Left kidney (tissue), 8 donors: Measurements from ENCODE around the gene ACVR1C. TPM values are rescaled to one million over a fixed set of nuclear protein-coding genes. Genes with fewer than 3 reads are reported as not detected.
A peak's percentile ranks its signal among the peaks of the same experiment; 100 is the strongest.

ENCODE experiments used
- DNase-seq: peaks from one replicate; pipeline ENCODE4 v3.0.0-alpha.2; 2013
- long read RNA-seq, 8 donors: transcript quantifications; one replicate each; lab custom pipeline, GENCODE V29; 2026
- polyA plus RNA-seq: library from polyadenylated mRNA; unstranded; fragments of 120-200 nt; gene quantifications from one replicate; pipeline ENCODE4 v1.2.1, GENCODE V29; 2013; ENCODE audit not compliant: insufficient read length

ACVR1C gene
- polyA plus RNA-seq: 0.23 TPM
- long read RNA-seq, donor 1: 0 reads
- long read RNA-seq, donor 2: 0 reads
- long read RNA-seq, donor 3: 0 reads
- long read RNA-seq, donor 4: 0 reads
- long read RNA-seq, donor 5: 0 reads
- long read RNA-seq, donor 6, full-length matches to known transcripts: 1 of 1 reads
- long read RNA-seq, donor 6, partial matches to known transcripts: 0 of 1 reads
- long read RNA-seq, donor 6, other reads (novel, unspliced or antisense): 0 of 1 reads
- long read RNA-seq, donor 7: 0 reads
- long read RNA-seq, donor 8: 0 reads

DNA sequence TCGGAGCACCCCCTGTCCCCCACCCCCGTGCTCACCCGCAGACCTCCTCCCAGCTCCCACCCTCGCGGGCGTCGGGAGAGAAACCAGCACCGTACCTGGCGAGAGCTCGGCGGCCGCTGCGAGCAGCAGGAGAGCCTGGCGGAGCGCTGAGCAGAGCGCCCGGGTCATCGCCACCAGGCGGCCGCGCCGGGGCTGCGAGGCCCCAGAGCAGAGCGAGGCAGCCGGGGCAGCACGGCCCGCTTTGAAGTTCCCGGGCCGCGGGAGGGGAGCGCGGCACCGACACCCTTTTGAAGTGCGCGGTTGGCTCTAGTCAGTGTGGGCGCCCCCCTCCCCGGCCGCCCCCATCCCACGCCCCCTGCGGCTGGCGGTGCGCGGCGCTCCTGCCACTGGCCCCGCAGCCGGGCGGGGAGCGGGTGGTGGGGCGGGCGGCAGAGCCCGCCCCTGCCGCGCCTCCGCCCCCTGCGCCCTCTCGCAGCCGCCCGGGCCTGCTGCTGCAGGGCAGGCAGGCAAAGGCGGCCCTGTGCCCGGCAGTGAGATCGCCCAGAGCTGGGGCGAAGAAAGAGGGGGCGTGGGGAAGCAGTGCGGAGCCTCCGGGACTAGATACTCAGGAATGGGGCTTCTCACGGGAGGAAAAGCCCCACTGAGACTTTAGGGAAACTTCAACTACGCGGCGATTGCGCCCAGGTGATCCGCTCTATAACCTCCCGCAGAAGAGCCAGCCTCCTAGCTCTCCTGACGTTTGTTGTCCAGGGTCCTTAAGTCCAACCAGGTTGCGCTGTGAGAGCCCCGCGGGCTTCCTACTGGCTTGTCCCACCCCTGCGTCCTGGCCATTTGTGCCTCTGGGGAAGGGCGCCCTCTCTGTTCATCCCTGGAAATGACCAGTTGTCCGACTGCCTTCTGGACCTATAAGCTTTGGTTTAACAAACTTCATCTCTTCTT, at the start of gene ACVR1C:
ACVR1C (minus strand) TSS at position 388 of the 939 bp plus-strand sequence; CDS start at position 168, 220 bp downstream.
- peak; percentile 65 for DNase-seq

DNA sequence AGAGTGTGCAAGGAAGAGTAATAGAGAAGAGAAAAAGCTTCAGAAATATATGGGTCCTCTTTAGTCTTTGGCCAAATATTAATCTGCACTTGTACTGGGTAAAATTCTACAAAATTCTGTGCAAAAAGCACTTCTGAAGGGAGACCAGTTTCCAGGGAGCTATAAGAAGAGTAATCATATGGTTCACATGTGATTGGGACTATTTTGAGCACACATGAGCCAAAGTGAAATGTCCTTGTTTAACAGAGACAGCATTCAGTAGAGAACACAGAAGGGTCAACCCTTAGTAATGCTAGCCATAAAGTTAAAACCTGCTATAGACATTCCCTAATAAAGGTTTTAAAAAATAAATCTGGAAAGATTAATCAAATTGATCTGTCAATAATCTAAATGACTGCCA, 49.3 kb upstream of the ACVR1C start:
- no peak for DNase-seq

DNA sequence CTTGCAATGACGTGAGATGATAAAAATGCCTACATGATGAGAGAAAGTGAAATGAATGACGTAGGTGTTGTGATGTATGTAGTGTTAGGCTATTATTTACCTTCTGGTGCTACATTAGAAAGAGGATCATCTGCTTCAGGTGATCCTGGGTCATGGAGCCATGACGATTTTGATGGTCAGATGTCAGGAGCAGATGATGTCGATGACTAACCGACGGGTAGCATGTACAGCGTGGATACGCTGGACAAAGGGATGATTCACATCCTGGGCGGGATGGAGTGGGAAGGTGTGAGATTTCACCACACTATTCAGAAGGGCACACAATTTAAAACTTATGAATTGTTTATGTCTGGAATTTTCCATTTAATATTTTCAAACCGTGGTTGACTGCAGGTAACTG, 43.5 kb upstream of the ACVR1C start:
- no peak for DNase-seq

DNA sequence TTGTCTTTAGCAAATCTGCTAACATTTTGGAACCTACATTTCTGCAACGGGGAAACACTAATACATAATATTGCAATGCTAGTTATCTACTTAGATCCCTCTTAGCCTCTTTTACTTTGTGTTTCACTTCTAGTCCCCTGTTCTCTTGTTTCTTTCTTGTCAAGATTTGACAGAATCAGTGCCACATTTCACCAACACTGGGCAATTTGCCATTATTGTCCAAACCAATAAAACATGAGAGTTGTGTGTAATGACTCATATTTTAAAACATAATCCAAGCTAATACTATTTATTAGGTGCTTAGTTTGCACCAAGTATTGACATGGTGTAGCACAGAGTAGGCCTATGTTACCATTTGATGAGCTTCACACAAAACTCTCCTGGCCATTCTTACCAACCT, 33.7 kb upstream of the ACVR1C start:
- DNase-seq: no peak

DNA sequence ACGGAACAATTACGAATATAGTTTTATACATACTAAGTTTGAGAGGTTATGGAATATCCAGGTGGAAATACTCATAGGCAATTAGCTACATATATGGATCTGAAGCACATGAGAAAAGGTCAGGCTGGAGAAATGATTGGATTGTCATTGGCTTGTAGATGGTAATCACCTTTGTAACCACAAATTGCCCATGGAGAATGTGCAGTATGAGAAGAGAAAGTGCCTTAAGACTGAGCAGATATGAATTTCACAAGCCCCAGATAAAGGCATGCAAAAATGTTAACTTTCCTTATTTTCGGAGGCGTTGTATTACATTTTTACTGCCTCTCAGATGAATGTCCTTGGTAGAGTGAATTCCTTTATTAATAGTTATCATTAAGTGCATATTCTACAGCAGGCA, 33.1 kb upstream of the ACVR1C start:
- no peak for DNase-seq

DNA sequence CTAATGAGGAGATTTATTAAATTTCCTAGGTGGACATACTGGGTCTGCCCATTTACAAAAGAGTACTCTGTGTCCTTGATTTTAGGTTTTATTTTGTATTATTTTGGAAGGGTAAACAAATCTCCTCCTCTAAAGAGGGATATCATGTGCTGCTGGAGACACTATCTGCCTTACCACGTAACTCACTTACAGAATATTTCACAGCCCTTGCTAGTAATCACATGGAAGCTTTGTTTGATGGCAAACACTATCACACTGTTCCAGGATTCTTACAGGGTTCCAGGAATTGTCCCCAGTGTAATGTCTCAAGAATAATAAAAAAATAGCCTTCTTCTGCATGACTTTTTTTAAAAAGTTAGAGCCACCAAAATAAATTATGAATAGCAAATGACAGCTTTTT, 29.2 kb upstream of the ACVR1C start:
- DNase-seq: no peak

DNA sequence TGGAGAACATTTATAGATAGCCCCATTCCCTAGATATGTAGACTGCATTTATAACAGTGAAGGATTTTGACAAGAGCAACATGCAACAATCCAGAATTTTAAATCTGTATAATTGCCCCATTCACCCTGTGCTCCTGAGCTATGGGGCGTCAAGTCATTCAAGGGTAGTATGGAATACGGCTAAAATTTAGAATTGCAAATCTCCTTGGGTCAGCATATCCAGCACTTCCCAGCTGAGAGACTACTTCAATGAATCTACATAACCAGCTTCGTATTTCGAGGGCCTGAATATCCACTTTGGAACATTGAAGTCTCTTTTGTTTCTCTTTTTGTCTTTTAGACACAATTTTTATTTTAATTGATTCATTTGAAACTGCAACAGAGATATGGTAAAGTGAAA, 28.4 kb upstream of the ACVR1C start:
- no peak for DNase-seq

DNA sequence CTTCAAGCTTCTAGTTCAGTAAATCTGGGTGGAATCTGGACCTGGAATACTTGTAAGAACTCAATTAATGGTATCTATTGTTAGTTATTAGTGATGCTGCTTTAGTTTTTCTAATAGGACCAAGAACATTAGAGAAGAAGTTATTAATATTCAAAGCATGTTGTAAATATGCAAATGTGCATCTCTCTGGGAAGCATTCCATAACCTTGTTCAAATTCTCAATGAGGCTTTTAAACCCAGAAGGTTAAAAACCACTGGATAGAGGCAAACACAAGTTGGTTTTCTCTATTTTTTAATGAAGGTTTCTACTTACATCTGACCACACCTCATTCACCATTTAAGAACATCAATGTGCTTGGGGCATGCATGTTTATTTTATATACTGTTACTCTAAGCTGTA, 16.1 kb upstream of the ACVR1C start:
- no peak for DNase-seq

DNA sequence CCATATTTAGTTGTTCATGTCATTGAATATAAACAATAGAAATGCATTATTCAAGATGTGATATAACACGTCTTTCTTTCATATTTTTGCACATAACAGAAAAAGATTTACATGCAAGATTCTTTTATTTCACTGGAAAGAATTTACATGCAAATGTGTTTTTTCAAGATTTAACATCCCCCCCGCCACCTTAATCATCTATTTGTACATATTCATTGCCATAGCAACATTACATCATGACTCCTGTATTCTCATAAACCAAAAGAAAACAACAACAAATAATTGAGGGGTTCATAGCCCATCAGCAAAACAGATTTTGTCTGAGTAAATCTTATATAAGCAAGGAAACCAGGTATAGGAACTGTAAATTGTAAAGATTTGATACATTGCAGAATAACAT, 3.2 kb upstream of the ACVR1C start:
- DNase-seq: no peak

DNA sequence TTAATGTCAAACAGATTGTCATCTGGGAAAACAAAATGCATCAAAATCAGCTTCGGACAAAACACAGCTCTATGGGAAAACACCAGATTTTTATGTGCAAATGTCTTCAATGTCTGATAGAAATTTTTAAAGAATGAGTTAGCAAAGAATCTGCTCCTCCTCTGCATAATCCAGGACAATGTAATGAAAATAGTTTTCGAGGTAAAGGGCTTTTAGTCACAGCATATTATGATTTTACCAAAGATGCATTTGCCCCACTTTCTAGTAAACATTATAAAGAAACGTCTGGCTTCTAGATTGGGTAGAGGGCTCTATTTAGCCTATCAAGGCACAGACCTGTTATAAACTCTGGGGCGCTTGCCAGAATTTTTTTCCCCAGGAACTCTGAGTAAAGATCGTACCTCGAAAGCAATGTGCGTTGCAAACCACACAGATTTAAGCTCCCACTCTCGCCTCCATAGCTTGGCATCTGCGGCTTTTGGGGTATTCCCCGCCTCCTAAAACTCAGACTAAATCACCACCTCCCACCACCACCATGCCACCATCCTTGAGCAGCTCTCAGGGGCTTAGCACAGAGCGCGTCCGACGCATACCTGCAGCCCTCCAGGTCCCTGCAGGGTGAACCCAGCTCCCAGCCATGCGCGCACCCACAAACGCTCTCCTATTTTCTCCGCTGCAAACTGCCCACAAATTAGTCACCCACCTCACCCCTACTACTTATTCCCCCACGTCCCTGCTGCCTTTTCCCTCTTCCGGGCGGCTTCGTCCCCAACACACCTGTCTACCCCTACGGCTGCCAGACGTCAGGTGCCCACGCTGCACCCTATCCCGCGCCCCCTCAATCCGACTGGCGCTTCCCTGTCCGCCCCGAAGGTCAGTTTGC, 829 bp downstream of the ACVR1C start:
- DNase-seq: no peak

DNA sequence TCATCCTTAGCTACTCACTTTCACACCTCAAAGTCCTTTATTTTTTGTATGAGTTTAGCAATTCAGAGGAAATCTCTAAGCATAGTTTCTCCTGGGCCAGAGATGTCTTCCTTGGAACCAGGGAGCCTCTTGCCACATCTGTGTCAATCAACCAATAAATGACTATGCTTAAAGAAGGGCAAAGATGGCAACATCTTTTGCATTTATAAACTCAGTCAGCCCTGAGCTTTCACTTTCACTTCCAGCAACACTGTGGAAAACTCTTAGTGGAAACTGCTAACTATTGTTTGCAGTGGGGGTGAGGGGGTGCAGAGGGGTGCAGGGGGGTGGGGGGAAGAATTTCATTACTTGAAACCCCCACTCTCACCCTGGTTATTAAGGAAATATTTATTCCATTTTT, 3.4 kb downstream of the ACVR1C start:
- DNase-seq: no peak

DNA sequence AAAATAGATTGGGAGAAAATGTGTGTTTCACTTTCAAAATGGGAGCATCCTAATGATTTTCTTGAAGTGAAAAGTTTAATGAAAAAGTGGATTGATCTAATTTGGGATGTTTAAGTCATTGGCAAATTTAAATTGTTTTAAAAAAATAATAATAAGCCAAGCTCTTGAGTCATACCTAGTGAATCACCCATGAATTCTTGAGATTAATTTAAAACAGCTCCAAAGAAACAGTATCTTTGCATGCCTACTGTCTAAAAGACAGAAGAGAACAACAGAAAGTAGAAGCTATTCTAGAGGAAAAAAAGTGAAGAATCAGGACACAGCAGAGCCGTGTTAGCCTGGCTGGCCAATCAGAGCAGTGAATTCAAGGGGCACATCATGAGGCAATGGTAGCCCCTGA, 7.7 kb downstream of the ACVR1C start:
- no peak for DNase-seq

DNA sequence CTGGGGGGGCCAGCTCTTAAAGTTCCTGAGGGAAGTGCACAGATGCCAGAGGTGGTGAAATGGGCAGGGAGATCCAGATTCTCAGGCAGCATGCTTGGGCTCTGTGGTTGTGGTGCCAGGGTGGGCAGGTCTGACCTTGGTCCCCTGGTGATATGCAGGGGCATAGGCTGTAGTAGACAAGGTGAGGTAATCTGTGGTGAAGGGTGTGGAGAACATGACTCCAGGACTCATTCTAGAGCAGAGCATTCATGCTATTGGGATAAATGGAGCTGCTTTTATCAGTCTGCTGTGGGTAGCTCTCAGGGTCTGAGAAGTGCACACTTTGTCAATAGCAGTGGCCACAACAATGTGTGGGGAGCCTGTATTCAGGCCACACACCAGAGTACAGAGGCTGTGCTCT, 16.9 kb downstream of the ACVR1C start:
- DNase-seq: no peak

DNA sequence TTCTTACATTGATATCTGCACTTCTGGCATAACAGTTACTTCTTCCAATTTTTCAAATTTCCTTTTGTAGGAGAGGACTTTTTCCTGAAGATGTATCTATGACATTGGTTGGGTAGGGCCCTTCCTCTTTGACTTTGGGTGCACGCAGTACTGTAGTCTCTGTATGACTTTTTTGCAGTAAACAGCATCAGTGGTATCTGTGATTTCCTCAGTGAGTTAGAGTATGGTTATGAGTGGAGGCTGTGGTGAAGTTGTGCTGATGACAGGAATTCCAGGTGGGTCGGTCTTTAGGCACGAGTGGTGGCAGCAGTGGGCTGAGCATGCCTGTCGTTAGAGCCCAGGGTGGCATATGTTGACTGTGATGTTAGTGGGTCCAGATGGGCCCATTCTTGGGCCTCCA, 17.6 kb downstream of the ACVR1C start:
- no peak for DNase-seq

DNA sequence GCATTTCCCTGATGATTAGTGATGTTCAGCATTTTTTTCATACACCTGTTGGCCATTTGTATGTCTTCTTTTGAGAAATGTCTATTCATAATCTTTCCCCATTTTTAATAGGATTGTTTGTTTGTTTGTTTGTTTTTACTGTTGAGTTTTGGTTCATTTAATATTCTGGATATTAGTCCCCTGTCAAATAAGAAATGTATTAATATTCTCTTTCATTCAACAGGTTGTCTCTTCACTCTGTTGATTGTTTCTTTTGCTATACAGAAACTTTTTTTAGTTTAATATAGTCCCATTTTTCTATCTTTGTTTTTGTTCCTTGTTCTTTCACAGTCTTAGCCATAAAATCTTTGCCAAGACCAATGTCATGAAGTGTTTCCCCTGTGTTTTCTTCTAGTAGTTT, 22.1 kb downstream of the ACVR1C start:
- no peak for DNase-seq

DNA sequence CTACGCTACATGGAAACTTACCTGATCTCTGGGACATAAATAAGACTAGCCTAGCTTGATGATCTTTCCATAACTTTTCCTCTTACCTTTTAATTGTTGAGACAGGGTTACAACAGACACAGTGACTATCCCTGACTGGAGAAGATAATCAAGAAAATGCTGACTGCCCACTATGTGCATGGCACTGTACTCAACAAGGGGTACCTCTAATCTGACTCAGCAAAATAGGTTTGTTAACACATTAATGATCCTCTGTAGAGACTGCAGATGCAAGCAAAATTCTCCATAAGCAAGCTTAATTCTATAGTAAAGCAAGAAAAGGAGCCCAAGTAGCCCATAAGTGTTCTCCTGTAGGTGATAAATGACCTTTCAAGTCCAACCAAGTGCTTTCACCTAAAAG, 25.5 kb downstream of the ACVR1C start:
- DNase-seq: no peak

DNA sequence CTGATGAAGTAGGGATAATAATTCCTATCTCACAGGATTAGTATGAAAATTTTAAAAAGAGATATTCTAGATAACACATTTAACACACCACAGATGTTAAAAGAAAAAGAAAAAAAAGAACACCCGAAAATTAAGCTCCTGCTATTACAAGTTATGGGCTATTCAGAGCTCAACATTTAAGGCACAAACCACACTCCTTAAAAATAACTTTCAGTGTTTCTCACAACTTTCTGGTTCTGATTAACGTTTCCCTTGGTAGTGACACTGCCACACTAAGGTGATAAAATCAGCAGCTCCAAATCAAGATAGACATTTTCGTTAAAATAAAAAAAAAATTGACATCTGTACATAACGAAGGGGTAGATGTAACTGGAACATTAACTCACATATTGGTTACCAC, 26.9 kb downstream of the ACVR1C start:
- no peak for DNase-seq

DNA sequence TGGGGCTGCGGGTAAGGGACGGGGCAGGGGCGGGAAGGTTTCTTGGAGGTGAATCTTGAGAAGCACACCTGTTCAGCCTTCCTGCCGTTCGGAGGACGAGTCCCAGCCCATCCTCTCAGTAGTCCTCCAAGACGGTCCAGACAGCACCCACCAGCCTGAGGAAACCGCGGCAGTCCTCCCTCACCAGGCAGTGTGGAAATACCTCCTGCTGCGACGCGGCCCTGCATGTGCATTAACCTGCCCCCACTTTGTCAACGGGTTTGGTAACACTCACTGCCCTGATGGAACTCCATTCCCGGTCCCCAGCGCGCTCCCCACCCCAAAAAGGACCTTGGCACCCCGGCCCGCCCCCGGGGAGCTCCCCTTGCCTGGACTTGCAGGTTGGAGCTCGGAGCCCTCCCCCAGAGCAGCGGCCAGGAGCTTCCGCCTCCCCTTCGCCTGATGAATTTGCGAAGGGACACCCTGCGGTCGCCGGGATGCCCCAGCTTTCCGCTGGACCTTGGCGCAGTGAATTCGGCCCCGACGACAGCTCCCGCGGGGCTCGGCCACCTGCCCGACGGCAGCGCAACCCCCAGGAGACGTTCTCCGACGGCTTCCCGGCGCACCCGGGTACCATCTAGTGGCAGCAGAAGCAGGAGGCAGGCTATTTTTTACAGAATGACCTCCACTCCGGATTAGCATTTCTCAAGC, 31.5 kb downstream of the ACVR1C start:
- DNase-seq: peak; percentile 8

DNA sequence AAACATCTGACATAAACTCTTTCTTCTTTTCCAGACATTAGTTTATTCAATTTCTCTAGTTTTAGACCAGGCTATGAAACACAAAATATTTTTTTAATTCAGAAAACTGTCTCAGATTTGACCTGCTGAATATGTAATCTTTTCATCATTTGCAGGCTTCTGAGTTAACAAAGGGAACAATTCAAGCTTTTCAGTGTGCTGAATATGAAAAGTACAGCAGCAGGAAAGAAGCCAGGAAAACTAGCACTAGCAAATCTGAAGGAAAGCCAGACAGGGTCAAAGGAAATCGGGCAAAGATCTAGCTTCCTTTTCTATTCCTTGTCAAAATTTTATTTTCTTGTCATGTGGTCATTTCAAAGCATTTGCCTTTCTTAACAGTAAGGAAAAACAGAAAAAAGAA, 35.3 kb downstream of the ACVR1C start:
- DNase-seq: no peak

DNA sequence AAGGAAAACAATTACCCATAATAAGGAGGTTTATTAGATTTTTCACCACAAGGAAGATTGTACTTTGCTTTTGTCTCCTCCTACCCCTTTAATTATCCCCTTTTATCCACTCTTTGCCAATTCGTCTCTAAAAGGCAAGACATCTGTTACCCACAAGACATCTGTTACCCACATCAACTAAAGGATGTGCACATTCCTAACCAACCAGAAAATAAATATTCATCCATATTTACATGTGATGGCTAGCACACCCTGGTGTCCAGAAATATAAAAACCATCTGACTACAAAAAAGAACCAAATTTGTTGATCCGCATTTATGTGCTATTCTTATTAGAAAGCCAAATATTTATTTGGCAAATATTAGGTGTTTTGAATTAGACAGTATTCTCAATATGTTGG, 35.7 kb downstream of the ACVR1C start:
- DNase-seq: no peak

DNA sequence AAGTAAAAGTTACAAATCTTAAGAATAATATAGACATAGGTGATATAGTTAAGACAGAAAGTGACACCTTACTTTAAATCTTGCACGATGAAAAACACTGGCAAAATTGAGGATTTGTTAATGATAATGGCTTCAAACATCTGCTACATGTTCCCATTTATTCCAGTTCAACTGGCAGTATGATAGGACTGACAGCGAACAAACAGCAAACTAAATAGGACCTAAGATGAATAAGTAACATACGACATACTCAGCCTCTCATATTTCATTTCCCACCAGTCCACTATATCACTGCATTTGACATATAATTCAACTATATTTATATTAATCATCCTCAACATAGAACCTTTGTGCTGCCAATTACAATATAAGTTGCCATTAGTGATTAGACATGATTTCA, 36.3 kb downstream of the ACVR1C start:
- no peak for DNase-seq

DNA sequence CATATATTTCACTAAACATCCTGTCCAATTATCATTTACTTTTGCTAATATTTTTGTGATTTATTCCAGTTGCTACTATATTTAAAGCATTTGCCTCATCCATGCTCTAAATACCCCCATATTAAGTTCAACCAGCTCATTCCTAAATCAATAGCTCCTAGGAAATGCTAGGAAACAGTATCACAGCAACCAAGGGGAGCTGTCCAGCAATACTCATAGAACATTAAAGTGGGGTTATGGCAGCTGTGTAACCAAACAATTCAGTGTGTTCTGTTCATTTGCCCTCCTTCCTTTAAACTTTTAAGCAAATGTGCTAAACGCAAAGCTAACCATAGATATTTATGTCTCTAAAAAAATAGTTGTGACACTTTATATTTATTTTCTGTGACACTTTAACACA, 41.1 kb downstream of the ACVR1C start:
- DNase-seq: peak; percentile 5
